ENCODE measurements around the gene ICAM2. TPM values are rescaled to one million over a fixed set of nuclear protein-coding genes. Genes with fewer than 3 reads are reported as not detected.
A peak's percentile ranks its signal among the peaks of the same experiment; 100 is the strongest.

The ICAM2 gene
- total RNA-seq, 1 experiment from 2014 or later: 4.4 TPM

DNA sequence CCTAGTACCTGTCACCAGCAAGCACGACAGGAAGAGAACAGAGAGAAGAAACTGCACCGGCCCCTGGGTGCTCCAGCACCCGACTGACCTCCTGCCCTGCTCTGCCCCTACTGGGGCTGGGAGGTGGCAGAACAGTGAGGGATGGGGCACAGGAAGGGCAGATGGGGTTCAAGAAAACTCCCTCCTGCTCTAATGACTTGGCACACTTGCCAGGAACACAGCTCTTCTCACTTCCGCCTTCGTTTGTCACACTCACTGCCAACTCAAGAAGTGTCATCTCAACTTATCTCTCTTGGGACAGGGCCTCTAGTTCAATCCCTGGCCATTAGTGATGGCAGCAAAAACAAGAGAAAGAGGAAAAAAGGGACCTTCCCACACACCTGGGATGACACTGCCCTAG lies 42.7 kb upstream of the ICAM2 start:
- Histone ChIP-seq H3K4me2 (ENCODE audit: low read depth, low read length, poor library complexity, severe bottlenecking) (no peak overlapping the region), H3K27me3 (ENCODE audit: low read length) (no peaks in the 10 kb centered on the region), H3K4me3 (ENCODE audit: low read length) (no peak overlapping the region), H4K20me1 (ENCODE audit: insufficient read depth, low read depth, low read length) (no peaks in the 10 kb centered on the region; the same call in 1 of the 2 replicates), H3K79me2 (ENCODE audit: low read length) (no peaks in the 10 kb centered on the region), H3K36me3 (ENCODE audit: insufficient read depth, low read length) (no peaks in the 10 kb centered on the region), H3K27ac (ENCODE audit: low read length) (no peak overlapping the region), H3K9ac (ENCODE audit: low read length) (no peak overlapping the region), H2AFZ (ENCODE audit: low read length) (no peak overlapping the region), H3K4me1 (ENCODE audit: low read length) (no peaks in the 10 kb centered on the region), H3K9me3 (ENCODE audit: low read length) (no peaks in the 10 kb centered on the region), H3K9me2 (replicated peaks; ENCODE audit: insufficient read depth, low read length) (no peaks in the 10 kb centered on the region)
- no peak for DNase-seq

DNA sequence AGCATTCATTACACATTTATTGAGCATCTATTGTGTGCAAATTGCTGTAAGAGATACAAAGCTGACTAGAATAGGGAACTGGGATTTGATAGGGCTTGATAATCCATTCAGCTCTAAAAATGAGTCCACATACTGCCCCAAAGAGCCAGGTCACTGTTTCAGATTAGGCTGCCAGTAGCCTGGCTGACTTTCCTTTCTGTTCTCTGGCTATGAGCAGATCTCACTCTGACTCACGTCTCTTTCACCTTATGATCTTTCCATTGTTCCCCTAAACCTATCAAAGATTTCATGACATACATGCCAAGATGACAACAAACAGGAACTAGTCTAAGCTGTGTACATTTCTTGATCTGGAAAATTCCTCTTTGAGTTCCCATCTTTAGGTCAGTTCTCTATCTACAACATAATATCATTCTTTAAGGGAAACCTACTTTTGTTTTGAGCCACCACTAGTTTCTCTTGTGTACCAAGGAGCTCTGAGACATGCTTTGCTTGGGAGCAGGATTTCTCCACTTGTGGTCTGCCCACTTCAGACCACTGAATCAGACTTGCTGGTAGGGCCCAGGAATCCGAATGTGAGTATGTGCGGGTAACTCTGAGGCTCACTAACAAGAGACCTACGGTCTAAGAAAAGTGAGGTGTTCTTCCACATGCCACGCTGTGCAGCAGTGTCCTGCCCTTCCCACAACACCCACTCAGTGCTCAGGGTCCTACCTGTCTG lies 40.9 kb upstream of the ICAM2 start:
- Histone ChIP-seq H3K4me1 (ENCODE audit: low read length) (no peaks in the 10 kb centered on the region), H2AFZ (ENCODE audit: low read length) (no peak overlapping the region), H4K20me1 (ENCODE audit: insufficient read depth, low read depth, low read length) (no peaks in the 10 kb centered on the region; the same call in 1 of the 2 replicates), H3K4me3 (ENCODE audit: low read length) (no peak overlapping the region), H3K36me3 (ENCODE audit: insufficient read depth, low read length) (no peaks in the 10 kb centered on the region), H3K9me3 (ENCODE audit: low read length) (no peaks in the 10 kb centered on the region), H3K27me3 (ENCODE audit: low read length) (no peaks in the 10 kb centered on the region), H3K4me2 (ENCODE audit: low read depth, low read length, poor library complexity, severe bottlenecking) (no peak overlapping the region), H3K79me2 (ENCODE audit: low read length) (no peaks in the 10 kb centered on the region), H3K9ac (ENCODE audit: low read length) (no peak overlapping the region), H3K9me2 (replicated peaks; ENCODE audit: insufficient read depth, low read length) (no peaks in the 10 kb centered on the region), H3K27ac (ENCODE audit: low read length) (no peak overlapping the region)
- no peak for DNase-seq

DNA sequence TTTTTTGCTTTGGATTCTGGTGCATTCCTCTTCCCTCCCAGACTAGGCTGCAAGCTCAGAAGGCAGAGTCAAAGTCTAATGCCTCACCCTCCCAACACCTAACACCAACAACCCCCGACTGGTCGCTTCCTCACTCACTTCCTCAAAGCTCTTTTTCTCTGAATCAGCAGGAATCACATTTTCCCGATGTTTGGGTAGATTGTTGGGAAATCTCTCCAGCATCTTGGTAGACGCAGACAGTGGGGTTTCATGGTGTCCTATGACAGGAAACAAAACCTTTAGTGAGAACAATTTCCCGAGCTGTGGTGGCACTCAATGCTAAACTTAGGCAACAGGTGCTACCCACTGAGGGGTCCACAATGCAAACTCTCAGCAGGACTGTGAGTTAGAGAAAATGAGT lies 39.9 kb upstream of the ICAM2 start:
- no peaks in the 10 kb centered on the region for H3K9me3 ChIP-seq (ENCODE audit: low read length)
- no peak overlapping the region for H3K27ac ChIP-seq (ENCODE audit: low read length)
- H3K4me1 ChIP-seq (ENCODE audit: low read length): peaks cover 3% of the 10 kb centered on the region; the same call in 1 of the 2 replicates
- H3K4me3 ChIP-seq (ENCODE audit: low read length): no peak overlapping the region
- no peaks in the 10 kb centered on the region for H3K36me3 ChIP-seq (ENCODE audit: insufficient read depth, low read length)
- H3K9ac ChIP-seq (ENCODE audit: low read length): no peak overlapping the region
- H3K4me2 ChIP-seq (ENCODE audit: low read depth, low read length, poor library complexity, severe bottlenecking): no peak overlapping the region
- no peak overlapping the region for H2AFZ ChIP-seq (ENCODE audit: low read length)
- no peaks in the 10 kb centered on the region for H3K9me2 ChIP-seq (replicated peaks; ENCODE audit: insufficient read depth, low read length)
- H3K79me2 ChIP-seq (ENCODE audit: low read length): no peaks in the 10 kb centered on the region
- no peaks in the 10 kb centered on the region; the same call in 1 of the 2 replicates for H4K20me1 ChIP-seq (ENCODE audit: insufficient read depth, low read depth, low read length)
- no peaks in the 10 kb centered on the region for H3K27me3 ChIP-seq (ENCODE audit: low read length)
- DNase-seq: no peak

DNA sequence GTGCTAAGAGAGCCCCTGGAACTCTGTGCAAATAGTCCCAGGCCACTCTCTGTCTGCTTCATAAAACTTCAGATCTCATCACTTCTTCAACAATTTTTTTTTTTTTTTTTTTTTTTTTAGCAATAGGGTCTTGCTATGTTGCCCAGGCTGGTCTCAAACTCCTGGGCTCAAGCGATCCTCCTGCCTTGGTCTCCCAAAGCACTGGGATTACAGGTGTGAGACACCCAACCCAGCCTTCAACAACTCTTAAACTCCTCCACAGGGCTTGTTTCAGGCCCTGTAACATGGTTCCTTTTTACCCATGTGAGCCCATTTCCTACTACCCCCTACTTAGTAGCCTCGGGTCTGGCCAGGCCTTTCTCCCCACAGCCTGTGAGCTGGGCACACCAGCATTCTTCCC lies 39.3 kb upstream of the ICAM2 start:
- Histone ChIP-seq H3K4me1 (ENCODE audit: low read length) (peaks cover 3% of the 10 kb centered on the region; the same call in 1 of the 2 replicates), H3K27ac (ENCODE audit: low read length) (no peak overlapping the region), H3K79me2 (ENCODE audit: low read length) (no peaks in the 10 kb centered on the region)

DNA sequence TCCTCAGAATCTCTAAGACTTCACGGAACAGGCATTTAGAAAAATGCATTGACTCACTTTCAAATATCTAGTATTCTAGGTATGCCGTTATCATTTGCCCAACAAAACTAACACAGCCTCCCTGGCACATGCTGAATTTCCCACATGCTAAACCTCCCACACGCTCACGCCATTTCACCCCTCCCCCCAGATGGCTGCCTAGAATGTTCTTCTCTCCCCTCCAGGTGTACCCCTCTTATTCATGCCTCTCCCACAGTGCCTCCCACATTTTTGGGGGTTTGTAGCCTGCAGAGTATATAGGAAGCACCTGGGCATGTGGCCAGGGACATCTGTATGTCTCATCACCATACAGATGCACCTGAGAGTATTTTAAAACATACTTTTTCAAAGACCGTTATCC lies 38.2 kb upstream of the ICAM2 start:
- H3K4me2 ChIP-seq (ENCODE audit: low read depth, low read length, poor library complexity, severe bottlenecking): no peak overlapping the region
- H2AFZ ChIP-seq (ENCODE audit: low read length): no peak overlapping the region
- no peaks in the 10 kb centered on the region for H3K79me2 ChIP-seq (ENCODE audit: low read length)
- H3K27me3 ChIP-seq (ENCODE audit: low read length): no peaks in the 10 kb centered on the region
- H3K36me3 ChIP-seq (ENCODE audit: insufficient read depth, low read length): no peaks in the 10 kb centered on the region
- DNase-seq: no peak
- peaks cover 3% of the 10 kb centered on the region; the same call in 1 of the 2 replicates for H3K4me1 ChIP-seq (ENCODE audit: low read length)
- no peaks in the 10 kb centered on the region for H3K9me2 ChIP-seq (replicated peaks; ENCODE audit: insufficient read depth, low read length)
- no peaks in the 10 kb centered on the region for H3K9me3 ChIP-seq (ENCODE audit: low read length)
- no peak overlapping the region for H3K9ac ChIP-seq (ENCODE audit: low read length)
- no peaks in the 10 kb centered on the region for H4K20me1 ChIP-seq (ENCODE audit: insufficient read depth, low read depth, low read length)
- no peak overlapping the region for H3K27ac ChIP-seq (ENCODE audit: low read length)
- no peak overlapping the region for H3K4me3 ChIP-seq (ENCODE audit: low read length)

More for the DNA sequence above, 39.3 kb upstream of the ICAM2 start:
- Histone ChIP-seq H3K27me3 (ENCODE audit: low read length) (no peaks in the 10 kb centered on the region), H3K36me3 (ENCODE audit: insufficient read depth, low read length) (no peaks in the 10 kb centered on the region), H3K9me3 (ENCODE audit: low read length) (no peaks in the 10 kb centered on the region), H4K20me1 (ENCODE audit: insufficient read depth, low read depth, low read length) (no peaks in the 10 kb centered on the region; the same call in 1 of the 2 replicates), H3K4me2 (ENCODE audit: low read depth, low read length, poor library complexity, severe bottlenecking) (no peak overlapping the region), H3K9me2 (replicated peaks; ENCODE audit: insufficient read depth, low read length) (no peaks in the 10 kb centered on the region), H3K4me3 (ENCODE audit: low read length) (no peak overlapping the region), H3K9ac (ENCODE audit: low read length) (no peak overlapping the region), H2AFZ (ENCODE audit: low read length) (no peak overlapping the region)
- DNase-seq: no peak

DNA sequence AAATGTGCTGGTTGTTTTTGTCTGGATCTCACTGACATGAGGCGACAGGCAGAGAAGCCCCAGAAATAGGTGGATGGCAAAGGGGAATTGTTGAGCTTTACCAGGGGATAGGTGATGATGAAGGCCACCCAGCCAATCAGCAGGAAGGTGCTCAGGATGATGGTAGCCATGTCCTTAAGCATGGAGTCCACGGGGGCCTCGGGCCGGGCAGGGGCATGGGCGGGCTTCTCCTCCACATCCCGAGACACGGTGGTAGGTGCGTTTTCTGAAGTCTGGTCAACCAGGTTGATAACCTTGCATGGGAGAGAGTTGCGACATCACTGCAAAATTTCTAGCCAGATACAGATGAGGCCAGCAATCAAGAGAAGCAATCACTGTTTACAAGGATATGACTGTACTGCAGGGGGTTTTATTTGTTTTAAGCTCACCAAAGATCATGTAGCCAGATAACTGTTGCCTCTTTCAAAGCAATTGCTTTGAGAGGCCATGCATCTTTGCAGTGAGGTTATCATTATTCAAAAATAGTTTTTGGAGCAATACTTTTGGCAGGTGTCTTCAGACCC lies 37.3 kb upstream of the ICAM2 start:
- Histone ChIP-seq H3K27me3 (ENCODE audit: low read length) (no peaks in the 10 kb centered on the region), H3K4me3 (ENCODE audit: low read length) (no peak overlapping the region), H2AFZ (ENCODE audit: low read length) (no peak overlapping the region), H3K9me3 (ENCODE audit: low read length) (no peaks in the 10 kb centered on the region), H3K4me1 (ENCODE audit: low read length) (peaks cover 3% of the 10 kb centered on the region; the same call in 1 of the 2 replicates), H3K4me2 (ENCODE audit: low read depth, low read length, poor library complexity, severe bottlenecking) (no peak overlapping the region), H3K9ac (ENCODE audit: low read length) (no peak overlapping the region), H4K20me1 (ENCODE audit: insufficient read depth, low read depth, low read length) (no peaks in the 10 kb centered on the region), H3K27ac (ENCODE audit: low read length) (no peak overlapping the region), H3K9me2 (replicated peaks; ENCODE audit: insufficient read depth, low read length) (no peaks in the 10 kb centered on the region), H3K79me2 (ENCODE audit: low read length) (no peaks in the 10 kb centered on the region), H3K36me3 (ENCODE audit: insufficient read depth, low read length) (no peaks in the 10 kb centered on the region)
- no peak for DNase-seq

DNA sequence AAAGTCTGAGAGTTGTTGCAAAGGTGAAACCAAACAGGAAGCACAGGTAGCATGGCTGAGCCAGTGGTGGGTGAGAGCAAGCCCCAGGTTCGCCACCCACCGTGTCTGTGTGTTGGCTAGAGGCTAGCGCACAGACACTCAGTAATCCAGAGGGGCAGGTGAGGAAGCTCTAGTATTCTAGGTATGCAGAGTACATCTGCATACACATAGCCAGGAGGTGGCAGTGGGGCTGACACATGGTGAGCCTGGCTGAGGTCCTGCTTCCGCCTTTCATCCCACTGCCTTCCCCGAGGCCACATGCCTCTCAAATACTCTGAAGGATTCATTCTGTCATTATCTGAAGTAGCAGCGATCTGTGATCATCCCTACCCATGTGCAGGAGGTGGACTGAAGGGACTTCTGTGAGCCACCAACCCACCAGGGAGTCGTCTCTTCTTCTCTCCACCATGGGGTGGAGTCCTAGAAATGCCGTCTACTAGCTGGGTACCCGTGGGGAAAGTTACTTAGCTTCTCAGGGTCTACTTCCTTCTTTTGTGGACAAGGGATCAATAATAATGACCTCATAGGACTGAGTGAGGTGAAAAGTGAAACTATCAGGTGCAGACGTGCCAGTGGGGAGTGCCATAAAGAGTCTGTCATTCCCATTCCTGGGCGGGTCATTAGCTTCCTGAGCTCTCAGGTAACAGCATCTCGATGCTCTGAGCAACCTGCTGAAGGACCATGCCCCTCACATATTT lies 36.0 kb upstream of the ICAM2 start:
- H3K4me3 ChIP-seq (ENCODE audit: low read length): no peak overlapping the region
- H3K27me3 ChIP-seq (ENCODE audit: low read length): no peaks in the 10 kb centered on the region
- H3K4me1 ChIP-seq (ENCODE audit: low read length): peaks cover 3% of the 10 kb centered on the region; the same call in 1 of the 2 replicates
- H3K9me3 ChIP-seq (ENCODE audit: low read length): no peaks in the 10 kb centered on the region
- H4K20me1 ChIP-seq (ENCODE audit: insufficient read depth, low read depth, low read length): no peaks in the 10 kb centered on the region
- H3K9me2 ChIP-seq (replicated peaks; ENCODE audit: insufficient read depth, low read length): no peaks in the 10 kb centered on the region
- H3K27ac ChIP-seq (ENCODE audit: low read length): no peak overlapping the region
- H3K36me3 ChIP-seq (ENCODE audit: insufficient read depth, low read length): no peaks in the 10 kb centered on the region
- no peak overlapping the region for H3K4me2 ChIP-seq (ENCODE audit: low read depth, low read length, poor library complexity, severe bottlenecking)
- H2AFZ ChIP-seq (ENCODE audit: low read length): no peak overlapping the region
- DNase-seq: peak; percentile 42
- H3K9ac ChIP-seq (ENCODE audit: low read length): no peak overlapping the region
- H3K79me2 ChIP-seq (ENCODE audit: low read length): no peaks in the 10 kb centered on the region

Data from Karpas-422 (cell line).